Adipocyte (in vitro differentiated cells): ENCODE data around the gene EPS15.

Source experiments
- DNase-seq: peaks from one replicate; pipeline ENCODE4 v3.0.0-alpha.2; 2015; ENCODE audit warnings: low read depth
- H3K27me3 ChIP-seq: replicated peaks from 2 replicates; pipeline ENCODE4 v1.7.0; 2013; ENCODE audit warnings: mild to moderate bottlenecking, low read length, moderate library complexity; ENCODE audit not compliant: control insufficient read depth, insufficient read depth
- H3K36me3 ChIP-seq: 2 replicates; pipeline ENCODE4 v1.7.0; 2013; ENCODE audit warnings: low read length, mild to moderate bottlenecking, moderate library complexity; ENCODE audit not compliant: control insufficient read depth, insufficient read depth, severe bottlenecking
- H3K4me1 ChIP-seq: 2 replicates; pipeline ENCODE4 v1.7.0; 2013; ENCODE audit warnings: mild to moderate bottlenecking, low read length, moderate library complexity; ENCODE audit not compliant: control insufficient read depth, insufficient read depth
- H3K4me3 ChIP-seq: 2 replicates; pipeline ENCODE4 v1.7.0; 2013; ENCODE audit warnings: mild to moderate bottlenecking, low read length, moderate library complexity
- H3K9ac ChIP-seq: 2 replicates; pipeline ENCODE4 v1.7.0; 2013; ENCODE audit warnings: mild to moderate bottlenecking, low read length, moderate library complexity
- H3K9me3 ChIP-seq: 2 replicates; pipeline ENCODE4 v1.7.0; 2013; ENCODE audit warnings: mild to moderate bottlenecking, low read length, moderate library complexity; ENCODE audit not compliant: control insufficient read depth

The EPS15 gene

DNA sequence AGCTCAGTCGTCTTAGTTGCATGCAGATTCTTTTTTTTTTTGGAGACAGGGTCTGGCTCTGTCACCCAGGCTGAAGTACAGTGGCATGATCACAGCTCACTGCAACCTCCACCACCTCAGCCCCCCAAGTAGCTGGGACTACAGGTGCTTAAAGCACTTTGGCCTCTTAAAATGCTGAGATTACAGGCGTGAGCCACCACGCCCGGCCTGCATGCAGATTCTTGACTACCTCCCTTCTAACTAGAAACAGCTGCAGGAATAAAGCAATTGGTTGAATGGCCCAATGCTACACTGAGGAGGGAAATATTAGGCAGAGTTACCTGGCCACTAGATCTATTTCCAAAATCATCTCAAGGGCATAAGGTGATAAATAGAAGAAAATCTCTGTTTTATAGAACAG lies 159.2 kb downstream of the EPS15 start:
- Histone ChIP-seq H3K9me3 (no peaks in the 10 kb centered on the region), H3K9ac (no peak overlapping the region), H3K4me3 (no peak overlapping the region), H3K27me3 (no peaks in the 10 kb centered on the region), H3K4me1 (peaks cover 10% of the 10 kb centered on the region), H3K36me3 (peaks cover 47% of the 10 kb centered on the region)
- no peak for DNase-seq

DNA sequence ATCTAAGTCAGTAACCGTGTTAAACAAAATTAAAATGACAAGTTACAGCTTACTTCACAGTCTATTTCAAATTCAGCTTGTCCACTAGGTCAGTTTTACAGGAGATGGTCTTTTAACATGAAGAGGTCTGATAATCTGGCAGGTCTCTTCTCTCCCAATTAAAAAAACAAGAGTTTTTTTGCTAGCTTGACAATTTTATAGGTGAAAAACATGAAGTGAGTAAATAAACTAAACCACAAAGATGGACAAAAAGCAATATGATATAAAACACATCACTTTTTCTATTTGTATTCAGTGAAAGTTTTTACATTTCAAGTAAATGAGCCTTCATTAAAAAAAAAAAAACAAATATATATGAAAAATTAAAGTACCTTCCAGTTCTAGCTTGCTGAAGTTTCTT lies 163.7 kb downstream of the EPS15 start:
- Histone ChIP-seq H3K9me3 (no peaks in the 10 kb centered on the region), H3K9ac (no peak overlapping the region), H3K4me1 (peaks cover 10% of the 10 kb centered on the region), H3K36me3 (peaks cover 33% of the 10 kb centered on the region), H3K27me3 (no peaks in the 10 kb centered on the region), H3K4me3 (no peak overlapping the region)
- DNase-seq: no peak

DNA sequence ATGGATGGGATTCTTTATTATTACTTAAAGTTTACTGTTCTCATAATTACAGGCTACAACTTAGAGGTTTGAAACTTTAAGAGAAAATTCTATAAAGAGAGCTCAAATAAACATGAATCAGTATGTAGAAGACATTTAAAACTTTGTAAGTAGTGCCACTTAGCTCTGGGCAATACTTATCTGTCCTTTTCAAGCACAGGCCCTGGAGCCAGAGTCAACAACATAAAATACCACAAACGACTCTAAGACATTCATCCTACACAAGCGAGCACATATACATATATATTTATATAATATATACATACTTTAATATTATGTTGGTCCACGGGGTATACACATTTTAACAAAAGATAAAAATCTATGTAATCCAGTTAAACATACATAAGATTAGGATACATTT lies 164.7 kb downstream of the EPS15 start:
- Histone ChIP-seq H3K4me3 (no peak overlapping the region), H3K9ac (no peak overlapping the region), H3K4me1 (peaks cover 10% of the 10 kb centered on the region), H3K9me3 (no peaks in the 10 kb centered on the region), H3K27me3 (no peaks in the 10 kb centered on the region), H3K36me3 (peaks cover 28% of the 10 kb centered on the region)
- DNase-seq: no peak

DNA sequence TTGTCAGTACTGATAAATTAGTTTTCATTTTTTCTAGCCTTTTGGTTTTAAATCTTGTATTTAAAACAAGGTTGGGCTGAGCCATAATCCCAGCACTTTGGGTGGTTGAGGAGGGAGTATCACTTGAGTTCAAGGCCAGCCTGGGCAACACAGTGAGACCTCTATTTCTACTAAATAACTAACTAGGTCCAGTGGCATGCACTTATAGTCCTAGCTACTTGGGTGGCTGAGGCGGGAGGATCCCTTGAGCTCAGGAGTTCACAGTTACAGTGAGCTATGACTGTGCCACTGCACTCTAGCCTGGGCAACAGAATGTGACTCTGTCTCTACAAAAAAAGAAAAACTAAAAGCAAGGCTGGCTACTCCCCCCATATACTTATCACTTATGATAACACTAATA lies 167.2 kb downstream of the EPS15 start:
- H3K36me3 ChIP-seq: peaks cover 28% of the 10 kb centered on the region
- no peaks in the 10 kb centered on the region for H3K9me3 ChIP-seq
- H3K27me3 ChIP-seq: no peaks in the 10 kb centered on the region
- H3K4me3 ChIP-seq: no peak overlapping the region
- no peak for DNase-seq
- no peak overlapping the region for H3K9ac ChIP-seq
- no peaks in the 10 kb centered on the region for H3K4me1 ChIP-seq

DNA sequence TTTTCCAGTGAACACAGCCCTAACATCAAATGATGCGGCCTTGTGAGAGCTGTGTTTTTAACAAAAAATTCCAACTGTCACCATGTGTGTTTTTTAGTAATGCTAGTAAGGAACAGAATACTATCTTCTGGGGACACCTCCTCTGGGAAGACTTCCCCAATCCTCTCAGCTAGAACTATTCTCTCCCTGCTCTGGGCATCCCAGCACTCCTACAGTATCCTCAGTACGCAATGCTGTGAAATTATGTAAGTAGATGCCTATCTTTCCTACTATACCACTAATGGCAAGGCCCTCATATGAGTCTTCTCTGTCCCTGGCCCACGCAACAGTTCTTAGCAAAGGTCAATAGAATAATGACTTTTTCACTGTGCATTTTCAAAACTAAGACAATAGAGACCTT lies 169.2 kb downstream of the EPS15 start:
- H3K4me1 ChIP-seq: peaks cover 7% of the 10 kb centered on the region
- H3K36me3 ChIP-seq: peaks cover 11% of the 10 kb centered on the region
- DNase-seq: no peak
- H3K4me3 ChIP-seq: no peak overlapping the region
- no peaks in the 10 kb centered on the region for H3K27me3 ChIP-seq
- no peak overlapping the region for H3K9ac ChIP-seq
- H3K9me3 ChIP-seq: no peaks in the 10 kb centered on the region

DNA sequence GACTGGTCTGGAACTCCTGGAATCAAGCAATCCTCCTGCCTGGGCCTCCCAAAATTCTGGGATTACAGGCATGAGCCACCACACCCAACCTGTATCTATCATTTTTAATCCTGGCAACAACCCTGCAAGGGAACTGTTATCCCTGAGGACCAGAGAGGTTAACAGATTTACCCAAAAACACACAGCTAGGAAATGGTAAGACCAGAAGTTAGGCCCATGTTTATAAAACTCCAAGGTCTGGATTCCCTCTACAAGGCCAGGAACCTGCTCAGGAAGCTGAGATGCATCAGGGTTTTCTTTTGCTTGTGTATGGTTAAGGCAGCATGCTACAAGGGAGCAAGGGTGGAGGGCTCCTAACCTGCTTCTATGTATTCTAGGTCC lies 170.9 kb downstream of the EPS15 start:
- Histone ChIP-seq H3K4me3 (no peak overlapping the region), H3K4me1 (peaks cover 7% of the 10 kb centered on the region), H3K9ac (no peak overlapping the region), H3K9me3 (no peaks in the 10 kb centered on the region), H3K36me3 (no peaks in the 10 kb centered on the region), H3K27me3 (peaks cover 16% of the 10 kb centered on the region)
- DNase-seq: no peak

DNA sequence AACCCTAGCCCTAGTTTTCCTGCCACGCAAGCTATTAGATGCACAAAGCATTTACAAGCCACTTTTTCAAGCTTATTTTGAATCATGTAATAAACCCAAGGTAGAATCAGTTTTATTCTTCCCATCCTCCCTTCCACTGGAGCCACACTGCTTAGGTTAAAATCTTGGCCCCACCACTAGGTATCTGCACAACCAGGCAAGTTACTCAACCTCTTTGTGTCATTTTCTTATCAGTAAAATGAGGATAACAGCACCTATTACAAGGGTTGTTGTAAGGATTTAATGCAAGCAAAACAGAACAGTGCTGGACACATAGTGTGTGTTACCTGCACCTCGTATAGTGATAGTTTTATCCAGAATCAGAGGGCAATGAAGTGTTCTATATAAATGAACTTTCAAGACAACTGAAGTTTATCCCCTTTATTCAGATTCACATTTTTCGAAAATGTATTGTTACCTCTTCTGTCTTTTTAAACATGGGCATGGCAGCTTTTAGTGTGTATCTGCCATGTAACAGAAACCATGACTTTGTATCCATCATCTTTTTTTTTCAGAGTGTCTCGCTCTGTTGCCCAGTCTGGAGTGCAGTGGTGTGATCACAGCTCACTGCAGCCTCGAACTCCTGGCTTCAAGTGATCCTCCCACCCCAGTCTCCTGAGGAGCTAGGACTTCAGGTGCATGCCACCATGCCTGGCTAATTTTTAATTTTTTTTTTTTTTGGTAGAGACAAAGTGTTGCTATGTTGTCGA lies 171.5 kb downstream of the EPS15 start:
- Histone ChIP-seq H3K4me3 (no peak overlapping the region), H3K36me3 (no peaks in the 10 kb centered on the region), H3K27me3 (peaks cover 21% of the 10 kb centered on the region), H3K9ac (no peak overlapping the region), H3K4me1 (peaks cover 7% of the 10 kb centered on the region), H3K9me3 (no peaks in the 10 kb centered on the region)
- DNase-seq: no peak

DNA sequence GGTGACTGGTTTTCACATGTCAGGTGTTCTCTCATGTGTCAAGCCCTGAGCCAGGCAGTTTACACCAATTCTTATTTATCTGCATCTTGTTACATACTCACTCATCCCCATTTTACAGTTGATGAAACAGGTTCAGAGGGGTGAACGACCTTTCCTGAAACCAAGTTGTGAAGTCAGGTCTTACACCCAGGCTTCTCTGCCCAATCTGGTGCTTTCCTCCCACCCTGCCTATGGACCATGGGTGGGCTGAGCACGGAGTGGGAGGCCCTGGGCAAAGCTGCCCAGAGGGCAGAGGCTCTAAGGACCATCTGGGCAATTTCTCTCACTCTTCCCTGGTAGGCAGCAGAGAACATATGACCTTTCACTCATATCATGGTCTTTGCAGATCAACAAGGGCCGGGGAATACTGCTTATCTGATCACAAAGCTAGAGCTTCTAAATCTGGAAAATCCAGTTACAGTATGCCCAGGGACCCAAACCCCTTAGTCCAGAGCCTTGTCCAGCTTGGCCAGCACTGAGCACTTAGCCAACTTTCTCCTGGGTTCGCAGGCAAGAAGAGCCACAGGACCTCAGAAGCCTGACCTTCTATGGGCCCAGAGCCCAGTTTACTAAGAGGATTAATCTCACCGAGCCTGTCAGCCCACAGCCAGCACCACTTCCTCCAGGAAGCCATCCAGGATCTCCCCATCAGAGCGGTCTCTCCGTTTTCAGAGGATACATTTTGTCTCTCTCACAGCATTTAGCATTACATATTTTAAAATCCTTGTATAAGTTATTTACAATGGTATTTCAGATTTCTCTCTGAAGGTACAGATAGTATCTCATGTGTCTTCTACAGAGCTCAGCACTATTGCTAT lies 172.8 kb downstream of the EPS15 start:
- no peak overlapping the region for H3K4me3 ChIP-seq
- peaks cover 11% of the 10 kb centered on the region for H3K4me1 ChIP-seq
- H3K36me3 ChIP-seq: no peaks in the 10 kb centered on the region
- no peaks in the 10 kb centered on the region for H3K9me3 ChIP-seq
- peaks cover 26% of the 10 kb centered on the region for H3K27me3 ChIP-seq
- H3K9ac ChIP-seq: no peak overlapping the region
- DNase-seq: no peak

DNA sequence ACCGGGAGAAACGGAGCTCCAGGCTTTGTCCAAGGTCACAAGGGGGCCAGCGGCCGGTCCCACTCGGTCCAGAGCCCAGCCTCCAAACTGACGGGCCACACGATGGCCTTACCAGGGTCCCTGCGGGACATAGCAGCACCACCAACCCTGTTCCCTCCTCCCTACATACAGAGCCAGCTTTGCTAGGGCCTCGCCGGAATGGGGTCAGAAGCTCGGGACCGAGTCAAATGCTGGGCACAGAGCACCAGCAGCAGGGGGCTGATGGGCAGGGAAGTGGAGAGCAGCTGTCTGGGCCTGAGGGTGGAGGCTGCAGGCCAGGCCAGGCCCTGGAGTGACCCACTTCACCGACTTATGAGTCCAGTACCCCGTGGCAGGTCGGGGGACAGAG lies 173.8 kb downstream of the EPS15 start:
- peaks cover 26% of the 10 kb centered on the region for H3K27me3 ChIP-seq
- no peak overlapping the region for H3K4me3 ChIP-seq
- no peaks in the 10 kb centered on the region for H3K9me3 ChIP-seq
- DNase-seq: no peak
- no peak overlapping the region for H3K9ac ChIP-seq
- peaks cover 14% of the 10 kb centered on the region for H3K4me1 ChIP-seq
- H3K36me3 ChIP-seq: no peaks in the 10 kb centered on the region

DNA sequence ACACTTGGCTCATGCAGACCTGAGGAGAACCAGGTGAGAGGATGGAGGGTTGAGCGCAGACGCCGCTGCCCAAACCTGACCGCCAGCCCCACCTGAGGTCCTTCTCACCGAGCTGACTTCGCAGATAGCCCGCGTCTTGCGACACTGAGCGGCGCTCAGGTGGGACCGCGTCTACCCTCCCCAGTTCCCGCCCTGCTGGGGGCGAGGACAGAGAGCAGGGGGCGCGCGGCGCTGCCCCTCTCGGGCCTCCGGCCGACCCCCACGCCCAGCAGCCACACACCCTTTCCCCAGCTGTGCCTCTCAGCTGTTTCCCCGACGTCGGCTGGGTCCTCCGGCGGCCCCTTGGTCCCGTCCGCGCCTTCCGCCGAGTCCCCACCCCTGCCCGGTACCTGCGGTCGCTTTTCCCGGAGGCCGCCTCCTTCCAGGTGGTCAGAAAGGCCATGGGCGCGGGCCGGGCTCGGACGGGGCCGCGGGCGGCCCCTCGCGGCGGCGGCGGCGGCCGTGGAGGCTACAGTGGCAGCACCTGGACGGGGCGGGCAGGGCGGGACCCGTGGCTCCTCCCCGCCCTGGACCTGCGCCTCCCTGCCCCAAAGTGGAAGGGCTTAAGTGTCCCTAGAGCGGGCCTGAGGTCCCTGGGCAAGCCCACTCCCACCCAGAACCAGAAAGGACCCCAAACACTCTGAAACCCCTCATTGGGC lies 174.3 kb downstream of the EPS15 start:
- Histone ChIP-seq H3K4me1 (peaks cover 14% of the 10 kb centered on the region), H3K9ac (no peak overlapping the region), H3K27me3 (peaks cover 26% of the 10 kb centered on the region), H3K9me3 (no peaks in the 10 kb centered on the region), H3K36me3 (no peaks in the 10 kb centered on the region), H3K4me3 (no peak overlapping the region)
- DNase-seq: no peak

DNA sequence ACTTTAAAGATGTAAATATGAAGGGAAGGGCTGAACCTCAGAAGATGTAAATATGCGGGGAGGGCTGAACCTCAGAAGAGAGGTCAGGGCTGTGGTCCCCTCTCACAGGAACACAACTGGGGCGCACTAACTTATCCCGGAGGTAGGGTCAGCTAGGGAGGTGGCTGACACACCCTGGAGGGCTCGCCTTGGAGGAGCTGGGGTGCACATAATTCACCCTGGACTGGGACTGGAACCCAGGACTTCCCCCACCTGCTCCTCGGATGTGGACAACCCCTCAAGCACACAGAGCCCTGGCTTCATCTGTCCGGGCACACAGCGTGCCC lies 174.8 kb downstream of the EPS15 start:
- DNase-seq: no peak
- Histone ChIP-seq H3K9ac (no peak overlapping the region), H3K4me1 (peaks cover 14% of the 10 kb centered on the region), H3K4me3 (no peak overlapping the region), H3K36me3 (no peaks in the 10 kb centered on the region), H3K27me3 (peaks cover 26% of the 10 kb centered on the region), H3K9me3 (no peaks in the 10 kb centered on the region)
